Measurements from ENCODE around the gene RNGTT. TPM values are rescaled to one million over a fixed set of nuclear protein-coding genes. Genes with fewer than 3 reads are reported as not detected.

The RNGTT gene
- polyA plus RNA-seq, 1 donor (not counting 4 experiments of a cell fraction or from before 2014, with no cell fraction given) = 9.7 TPM

- Histone ChIP-seq H3K36me3 (ENCODE audit: control insufficient read depth in 2 of 2, extremely low read depth in 1 of 2, insufficient read depth in 2 of 2, low read length in 2 of 2) (no peaks in the 10 kb centered on the region), H3K9me3 (ENCODE audit: control insufficient read depth, low read depth, low read length) (no peaks in the 10 kb centered on the region), H2AFZ (ENCODE audit: control insufficient read depth, low read length) (no peak overlapping the region), H3K27ac (ENCODE audit: control insufficient read depth, insufficient read depth, low read length) (no peak overlapping the region), H4K20me1 (ENCODE audit: control insufficient read depth, extremely low read depth, insufficient read depth, low read length) (no peaks in the 10 kb centered on the region), H3K9ac (ENCODE audit: control insufficient read depth, extremely low read depth, insufficient read depth, low read length) (no peak overlapping the region), H3K79me2 (ENCODE audit: control insufficient read depth, insufficient read depth, low read length) (no peaks in the 10 kb centered on the region), H3K27me3 (ENCODE audit: control insufficient read depth, extremely low read depth, insufficient read depth, low read length) (no peaks in the 10 kb centered on the region), H3K4me3 (ENCODE audit: control insufficient read depth in 2 of 3, extremely low read depth in 1 of 3, insufficient read depth in 2 of 3, low read depth in 1 of 3, low read length in 3 of 3) (no peak overlapping the region), H3K4me2 (ENCODE audit: control insufficient read depth, extremely low read depth, insufficient read depth, low read depth, low read length) (no peak overlapping the region), H3K9me1 (ENCODE audit: control insufficient read depth, extremely low read depth, insufficient read depth, low read length) (no peaks in the 10 kb centered on the region), H3K4me1 (ENCODE audit: control insufficient read depth, extremely low read depth, insufficient read depth, low read length) (no peaks in the 10 kb centered on the region)
- no peak for DNase-seq (ENCODE audit: low read depth, low spot score)
- dilution Hi-C loops (cut with MboI; ENCODE audit: extremely low pct_ligation_motif_present, low sequenced_read_pairs) = no loop called here
- FAIRE-seq = no peak
- TF ChIP-seq, protein P1, sequence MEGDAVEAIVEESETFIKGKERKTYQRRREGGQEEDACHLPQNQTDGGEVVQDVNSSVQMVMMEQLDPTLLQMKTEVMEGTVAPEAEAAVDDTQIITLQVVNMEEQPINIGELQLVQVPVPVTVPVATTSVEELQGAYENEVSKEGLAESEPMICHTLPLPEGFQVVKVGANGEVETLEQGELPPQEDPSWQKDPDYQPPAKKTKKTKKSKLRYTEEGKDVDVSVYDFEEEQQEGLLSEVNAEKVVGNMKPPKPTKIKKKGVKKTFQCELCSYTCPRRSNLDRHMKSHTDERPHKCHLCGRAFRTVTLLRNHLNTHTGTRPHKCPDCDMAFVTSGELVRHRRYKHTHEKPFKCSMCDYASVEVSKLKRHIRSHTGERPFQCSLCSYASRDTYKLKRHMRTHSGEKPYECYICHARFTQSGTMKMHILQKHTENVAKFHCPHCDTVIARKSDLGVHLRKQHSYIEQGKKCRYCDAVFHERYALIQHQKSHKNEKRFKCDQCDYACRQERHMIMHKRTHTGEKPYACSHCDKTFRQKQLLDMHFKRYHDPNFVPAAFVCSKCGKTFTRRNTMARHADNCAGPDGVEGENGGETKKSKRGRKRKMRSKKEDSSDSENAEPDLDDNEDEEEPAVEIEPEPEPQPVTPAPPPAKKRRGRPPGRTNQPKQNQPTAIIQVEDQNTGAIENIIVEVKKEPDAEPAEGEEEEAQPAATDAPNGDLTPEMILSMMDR (optimal IDR thresholded peaks at IDR 0.05 in 1 of 3, IDR thresholded peaks at IDR 0.05 in 1 of 3, conservative IDR thresholded peaks at IDR 0.05 in 1 of 3; ENCODE audit: extremely low read depth in 1 of 3, insufficient read depth in 2 of 3, low read length in 3 of 3) = no peak
- no peak for TF ChIP-seq EZH2 (IDR thresholded peaks at IDR 0.05; ENCODE audit: low read length)
These were observed 82.0 kb downstream of the RNGTT start for GRCh38 chr6:88881451-88881850.

DNA sequence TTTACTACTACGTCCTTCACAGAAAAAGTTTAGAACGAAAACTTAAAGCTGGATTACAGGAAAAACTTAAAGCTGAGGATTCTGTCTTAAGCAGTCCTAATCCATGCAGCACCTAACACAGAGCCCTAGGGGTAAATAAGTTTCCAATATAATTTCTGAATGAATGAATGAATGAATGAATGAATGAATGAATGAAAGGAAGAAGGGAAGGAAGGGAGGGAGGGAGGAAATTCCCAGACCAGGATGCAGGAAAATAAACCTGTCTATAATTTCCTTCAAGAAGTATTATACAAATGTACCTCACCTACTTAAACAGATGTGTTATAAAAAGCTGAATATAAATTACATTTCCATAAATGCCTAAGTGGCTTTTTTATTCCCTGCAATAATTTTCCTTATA lies 83.4 kb downstream of the RNGTT start:
- no peak for DNase-seq (ENCODE audit: low read depth, low spot score)
- no peaks in the 10 kb centered on the region for H3K27me3 ChIP-seq (ENCODE audit: control insufficient read depth, extremely low read depth, insufficient read depth, low read length)
- no peak overlapping the region for H3K4me2 ChIP-seq (ENCODE audit: control insufficient read depth, extremely low read depth, insufficient read depth, low read depth, low read length)
- no peak for TF ChIP-seq EZH2 (IDR thresholded peaks at IDR 0.05; ENCODE audit: low read length)
- TF ChIP-seq, protein P1 (optimal IDR thresholded peaks at IDR 0.05 in 1 of 3, IDR thresholded peaks at IDR 0.05 in 1 of 3, conservative IDR thresholded peaks at IDR 0.05 in 1 of 3; ENCODE audit: extremely low read depth in 1 of 3, insufficient read depth in 2 of 3, low read length in 3 of 3) = no peak
- H3K4me1 ChIP-seq (ENCODE audit: control insufficient read depth, extremely low read depth, insufficient read depth, low read length) = no peaks in the 10 kb centered on the region
- H3K9ac ChIP-seq (ENCODE audit: control insufficient read depth, extremely low read depth, insufficient read depth, low read length) = no peak overlapping the region
- dilution Hi-C loops (cut with MboI; ENCODE audit: extremely low pct_ligation_motif_present, low sequenced_read_pairs) = no loop called here
- H3K36me3 ChIP-seq (ENCODE audit: control insufficient read depth in 2 of 2, extremely low read depth in 1 of 2, insufficient read depth in 2 of 2, low read length in 2 of 2) = no peaks in the 10 kb centered on the region
- H4K20me1 ChIP-seq (ENCODE audit: control insufficient read depth, extremely low read depth, insufficient read depth, low read length) = no peaks in the 10 kb centered on the region
- no peak overlapping the region for H3K4me3 ChIP-seq (ENCODE audit: control insufficient read depth in 2 of 3, extremely low read depth in 1 of 3, insufficient read depth in 2 of 3, low read depth in 1 of 3, low read length in 3 of 3)
- no peak overlapping the region for H3K27ac ChIP-seq (ENCODE audit: control insufficient read depth, insufficient read depth, low read length)
- H2AFZ ChIP-seq (ENCODE audit: control insufficient read depth, low read length) = no peak overlapping the region
- H3K9me1 ChIP-seq (ENCODE audit: control insufficient read depth, extremely low read depth, insufficient read depth, low read length) = no peaks in the 10 kb centered on the region
- H3K9me3 ChIP-seq (ENCODE audit: control insufficient read depth, low read depth, low read length) = no peaks in the 10 kb centered on the region
- FAIRE-seq = no peak
- H3K79me2 ChIP-seq (ENCODE audit: control insufficient read depth, insufficient read depth, low read length) = no peaks in the 10 kb centered on the region
